ENCODE results near the gene STX8. TPM values are rescaled to one million over a fixed set of nuclear protein-coding genes. Genes with fewer than 3 reads are reported as not detected.

Gene STX8
- total and polyA plus RNA-seq, 9 of the 15 experiments (the other 6 are each of a cell fraction or from before 2014, with no cell fraction given), result 14.6 to 42.5 (median 22.1) TPM

- no peak overlapping the region for H2AFZ ChIP-seq (ENCODE audit: low read depth, low read length)
- no peak for ATAC-seq
- no peaks in the 10 kb centered on the region for H3K36me3 ChIP-seq (ENCODE audit: control insufficient read depth, insufficient read depth, low read length)
- WGBS (ENCODE audit: insufficient coverage, low coverage, missing lambda C conversion rate), result 11% methylated on average over 3 of the region's 3 CpGs
- no peaks in the 10 kb centered on the region for H3K9me3 ChIP-seq (replicated peaks; ENCODE audit: control insufficient read depth, insufficient read depth, low read depth, low read length)
- ChIA-PET POLR2A (no interaction called here), CTCF (ENCODE audit: low intra/inter-chr PET ratio) (no interaction called here)
- no peaks in the 10 kb centered on the region for H3K9me1 ChIP-seq (ENCODE audit: control insufficient read depth, insufficient read depth, low read length)
- no peak overlapping the region for H3K27ac ChIP-seq (ENCODE audit: extremely low read depth, low read depth, low read length)
- in situ Hi-C loops (cut with MboI), result no loop called here
- no peak for TF ChIP-seq ZBTB7A (IDR thresholded peaks at IDR 0.05; ENCODE audit: borderline replicate concordance, control insufficient read depth, low read depth, low read length)
- no peak for TF ChIP-seq HIVEP1 (CRISPR knock-in tag; IDR thresholded peaks at IDR 0.05)
- TF ChIP-seq RBFOX2 (IDR thresholded peaks at IDR 0.05; ENCODE audit: low read depth, low read length), result no peak
- no peak for TF ChIP-seq KLF1 (tag; IDR thresholded peaks at IDR 0.05)
- no peak for TF ChIP-seq ETS2 (tag; IDR thresholded peaks at IDR 0.05; ENCODE audit: borderline replicate concordance, poor library complexity, severe bottlenecking)
- TF ChIP-seq KHSRP (IDR thresholded peaks at IDR 0.05), result no peak
- TF ChIP-seq ETV5 (CRISPR knock-in tag; IDR thresholded peaks at IDR 0.05; ENCODE audit: low read depth), result no peak
- no peak for TF ChIP-seq ZFPM2 (CRISPR knock-in tag; IDR thresholded peaks at IDR 0.05)
- H4K20me1 ChIP-seq (replicated peaks; ENCODE audit: control insufficient read depth, insufficient read depth, low read length), result no peaks in the 10 kb centered on the region
- H3K4me3 ChIP-seq, result no peak overlapping the region
- intact Hi-C loops (cut with micrococcal nuclease), result no loop called here
- H3K27me3 ChIP-seq (ENCODE audit: control insufficient read depth in 2 of 2, insufficient read depth in 2 of 2, low read length in 2 of 2), result no peaks in the 10 kb centered on the region
- no TSS peak for BruUV-seq (replicated peaks)
- no peak overlapping the region for H3K4me2 ChIP-seq (ENCODE audit: insufficient read depth, low read length)
- H3K9ac ChIP-seq (ENCODE audit: insufficient read depth in 1 of 2, low read depth in 2 of 2, low read length in 2 of 2), result no peak overlapping the region
- no peaks in the 10 kb centered on the region for H3K4me1 ChIP-seq (replicated peaks in 1 of 2; ENCODE audit: control insufficient read depth in 2 of 2, insufficient read depth in 2 of 2, low read length in 2 of 2)
- no peak for DNase-seq (ENCODE audit: extremely low read depth in 1 of 4, low spot score in 3 of 4)
- no peak for FAIRE-seq
- no peaks in the 10 kb centered on the region for H3K79me2 ChIP-seq (ENCODE audit: control insufficient read depth, insufficient read depth, low read length)
Observed at GRCh38 chr17:9434642-9435057, 141.0 kb downstream of the STX8 start.
